HEK293 (cell line): ENCODE results near the gene KLK2.

Source experiments
- CTCF ChIA-PET: fragments of 350-600 bp; formaldehyde crosslinking; extraction: SDS; loops from one replicate; lab custom pipeline; 2021; ENCODE audit warnings: antibody characterized with exemption; lab: Yijun Ruan, JAX
- POLR2A ChIA-PET: fragments of 300-600 bp; formaldehyde crosslinking; extraction: SDS; loops from one replicate; lab custom pipeline; 2020; ENCODE audit warnings: antibody characterized with exemption, inconsistent platforms; lab: Yijun Ruan, JAX
- H3K27ac ChIP-seq: fragments of 200-500 bp; sonication (Bioruptor generic); 2 replicates; pipeline ENCODE4 v1.5.1; 2014; ENCODE audit warnings: low read depth, low read length, control low read depth, inconsistent platforms; ENCODE audit errors: extremely low read depth
- H3K36me3 ChIP-seq, 2 experiments: fragments of 200-500 bp in 1 of 2; sonication (Bioruptor generic) in 1 of 2; 1 replicate in 1 of 2; 2 replicates in 1 of 2; pipeline ENCODE4 v1.5.1; 2014 to 2017; ENCODE audit warnings: inconsistent platforms in 2 of 2, low read length in 2 of 2; ENCODE audit not compliant: control insufficient read depth in 2 of 2, insufficient read depth in 1 of 2
- H3K4me1 ChIP-seq: fragments of 200-500 bp; sonication (Bioruptor generic); 2 replicates; pipeline ENCODE4 v1.5.1; 2014; ENCODE audit warnings: mild to moderate bottlenecking, low read length, inconsistent platforms; ENCODE audit not compliant: control insufficient read depth, insufficient read depth
- H3K4me3 ChIP-seq: 2 replicates; pipeline ENCODE4 v1.5.1; 2011; ENCODE audit warnings: low read depth, mild to moderate bottlenecking, control low read depth, low read length, moderate library complexity
- H3K9me3 ChIP-seq: fragments of 200-500 bp; sonication (Bioruptor generic); 2 replicates; pipeline ENCODE4 v1.5.1; 2014; ENCODE audit warnings: low read depth, low read length, inconsistent platforms; ENCODE audit not compliant: control insufficient read depth, insufficient read depth
- BCL11A ChIP-seq: fragments of 450-650 bp; formaldehyde crosslinking; IDR thresholded peaks from 2 replicates; pipeline ENCODE4 v1.5.1; 2016; ENCODE audit warnings: low read depth, missing biosample characterization, missing genetic modification characterization
- FEZF1 ChIP-seq: fragments of 450-650 bp; formaldehyde crosslinking; IDR thresholded peaks from 2 replicates; pipeline ENCODE4 v1.5.1; 2016; ENCODE audit warnings: missing biosample characterization, missing genetic modification characterization
- GLI4 ChIP-seq: fragments of 450-650 bp; formaldehyde crosslinking; IDR thresholded peaks from 2 replicates; pipeline ENCODE4 v1.5.1; 2016; ENCODE audit warnings: missing biosample characterization, missing genetic modification characterization
- HOXC10 ChIP-seq: sonication (generic); formaldehyde crosslinking; IDR thresholded peaks from 2 replicates; pipeline ENCODE4 v1.8.1; 2023; ENCODE audit warnings: mild to moderate bottlenecking, missing genetic modification reagents
- IKZF3 ChIP-seq: fragments of 450-650 bp; IDR thresholded peaks from 2 replicates; pipeline ENCODE4 v1.5.0; 2018; ENCODE audit warnings: missing biosample characterization, mild to moderate bottlenecking, missing genetic modification characterization, moderate library complexity
- SCRT1 ChIP-seq: fragments of 450-650 bp; formaldehyde crosslinking; IDR thresholded peaks from 2 replicates; pipeline ENCODE4 v1.5.1; 2016; ENCODE audit warnings: missing biosample characterization, missing genetic modification characterization, borderline replicate concordance
- SCRT2 ChIP-seq: fragments of 450-650 bp; formaldehyde crosslinking; IDR thresholded peaks from 2 replicates; pipeline ENCODE4 v1.5.1; 2016; ENCODE audit warnings: missing biosample characterization, missing genetic modification characterization
- SETDB1 ChIP-seq: IDR thresholded peaks from one replicate; pipeline ENCODE4 v1.6.1; 2017; ENCODE audit warnings: mild to moderate bottlenecking, low read length, moderate library complexity, mixed read lengths; ENCODE audit not compliant: insufficient read length
- WT1 ChIP-seq: fragments of 450-650 bp; formaldehyde crosslinking; IDR thresholded peaks from 2 replicates; pipeline ENCODE4 v1.5.1; 2016; ENCODE audit warnings: missing biosample characterization, missing genetic modification characterization
- ZEB2 ChIP-seq: fragments of 450-650 bp; formaldehyde crosslinking; IDR thresholded peaks from 2 replicates; pipeline ENCODE4 v1.5.1; 2016; ENCODE audit warnings: missing biosample characterization, missing genetic modification characterization
- ZFP3 ChIP-seq: fragments of 450-650 bp; formaldehyde crosslinking; IDR thresholded peaks from 2 replicates; pipeline ENCODE4 v1.5.1; 2016; ENCODE audit warnings: low read depth, missing biosample characterization, missing genetic modification characterization
- ZFP69B ChIP-seq: fragments of 450-650 bp; formaldehyde crosslinking; IDR thresholded peaks from 2 replicates; pipeline ENCODE4 v1.5.1; 2016; ENCODE audit warnings: missing biosample characterization, missing genetic modification characterization
- ZNF10 ChIP-seq: fragments of 450-650 bp; formaldehyde crosslinking; IDR thresholded peaks from 2 replicates; pipeline ENCODE4 v1.5.1; 2017; ENCODE audit warnings: missing biosample characterization, missing genetic modification characterization
- ZNF114 ChIP-seq: fragments of 450-650 bp; formaldehyde crosslinking; IDR thresholded peaks from 2 replicates; pipeline ENCODE4 v1.5.0; 2017; ENCODE audit warnings: missing biosample characterization, missing genetic modification characterization
- ZNF292 ChIP-seq: fragments of 450-650 bp; formaldehyde crosslinking; IDR thresholded peaks from 2 replicates; pipeline ENCODE4 v1.5.1; 2016; ENCODE audit warnings: low read depth, missing biosample characterization, missing genetic modification characterization, borderline replicate concordance
- ZNF416 ChIP-seq: fragments of 450-650 bp; formaldehyde crosslinking; IDR thresholded peaks from 2 replicates; pipeline ENCODE4 v1.5.1; 2016; ENCODE audit warnings: missing biosample characterization, missing genetic modification characterization
- ZNF48 ChIP-seq: fragments of 450-650 bp; formaldehyde crosslinking; IDR thresholded peaks from 2 replicates; pipeline ENCODE4 v1.5.1; 2016; ENCODE audit warnings: missing biosample characterization, missing genetic modification characterization
- ZNF596 ChIP-seq: fragments of 450-650 bp; IDR thresholded peaks from 2 replicates; pipeline ENCODE4 v1.5.0; 2018; ENCODE audit warnings: missing biosample characterization, mild to moderate bottlenecking, missing genetic modification characterization, moderate library complexity
- ZNF600 ChIP-seq: fragments of 450-650 bp; formaldehyde crosslinking; IDR thresholded peaks from 2 replicates; pipeline ENCODE4 v1.5.1; 2016; ENCODE audit warnings: missing biosample characterization, missing genetic modification characterization
- ZSCAN16 ChIP-seq: fragments of 450-650 bp; formaldehyde crosslinking; IDR thresholded peaks from 2 replicates; pipeline ENCODE4 v1.5.1; 2016; ENCODE audit warnings: missing biosample characterization, missing genetic modification characterization
- TF ChIP-seq, protein P1 (sequence below): fragments of 450-650 bp; formaldehyde crosslinking; IDR thresholded peaks from 2 replicates; pipeline ENCODE4 v1.5.1; 2016; ENCODE audit warnings: missing biosample characterization, missing genetic modification characterization
- TF ChIP-seq, protein P2 (sequence below): fragments of 450-650 bp; formaldehyde crosslinking; IDR thresholded peaks from 2 replicates; pipeline ENCODE4 v1.5.1; 2017; ENCODE audit warnings: missing biosample characterization, mild to moderate bottlenecking, missing genetic modification characterization, moderate library complexity
- TF ChIP-seq, protein P3 (sequence below): fragments of 450-650 bp; formaldehyde crosslinking; IDR thresholded peaks from 2 replicates; pipeline ENCODE4 v1.5.1; 2016; ENCODE audit warnings: missing biosample characterization, missing genetic modification characterization
- TF ChIP-seq, protein P4 (sequence below): fragments of 450-650 bp; formaldehyde crosslinking; IDR thresholded peaks from 2 replicates; pipeline ENCODE4 v1.5.1; 2016; ENCODE audit warnings: missing biosample characterization, missing genetic modification characterization
- TF ChIP-seq, protein P5 (sequence below): fragments of 450-650 bp; IDR thresholded peaks from 2 replicates; pipeline ENCODE4 v1.5.1; 2018; ENCODE audit warnings: missing biosample characterization, mild to moderate bottlenecking, missing genetic modification characterization

KLK2 gene

DNA sequence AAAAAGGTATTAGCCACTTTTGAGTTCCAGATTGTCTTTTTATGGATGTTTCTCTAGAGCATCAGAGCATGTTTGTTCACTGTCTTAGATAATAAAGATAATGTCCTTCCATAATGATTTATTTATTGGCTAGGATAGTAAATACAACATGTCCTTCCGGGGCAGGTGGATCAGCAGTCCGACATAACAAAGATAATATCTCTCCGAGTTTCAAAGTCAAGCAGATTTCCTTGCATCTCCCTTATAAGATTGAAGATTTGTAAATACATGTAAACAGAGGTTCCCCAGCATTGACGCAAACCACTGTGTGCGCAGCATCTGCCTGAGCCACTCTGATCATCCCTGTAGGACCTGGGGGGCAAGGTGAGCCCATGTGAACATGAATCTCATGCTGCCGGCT lies 31.1 kb upstream of the KLK2 start:
- H3K36me3 ChIP-seq = no peaks in the 10 kb centered on the region
- H3K27ac ChIP-seq = no peak overlapping the region
- POLR2A ChIA-PET = no interaction called here
- no peak overlapping the region for H3K4me3 ChIP-seq
- H3K4me1 ChIP-seq = peaks cover 15% of the 10 kb centered on the region
- TF ChIP-seq IKZF3 (tag by site-specific recombination) = no peak
- no peak for TF ChIP-seq HOXC10 (CRISPR knock-in tag)
- TF ChIP-seq ZSCAN16 (tag by site-specific recombination) = no peak
- TF ChIP-seq, protein P1, sequence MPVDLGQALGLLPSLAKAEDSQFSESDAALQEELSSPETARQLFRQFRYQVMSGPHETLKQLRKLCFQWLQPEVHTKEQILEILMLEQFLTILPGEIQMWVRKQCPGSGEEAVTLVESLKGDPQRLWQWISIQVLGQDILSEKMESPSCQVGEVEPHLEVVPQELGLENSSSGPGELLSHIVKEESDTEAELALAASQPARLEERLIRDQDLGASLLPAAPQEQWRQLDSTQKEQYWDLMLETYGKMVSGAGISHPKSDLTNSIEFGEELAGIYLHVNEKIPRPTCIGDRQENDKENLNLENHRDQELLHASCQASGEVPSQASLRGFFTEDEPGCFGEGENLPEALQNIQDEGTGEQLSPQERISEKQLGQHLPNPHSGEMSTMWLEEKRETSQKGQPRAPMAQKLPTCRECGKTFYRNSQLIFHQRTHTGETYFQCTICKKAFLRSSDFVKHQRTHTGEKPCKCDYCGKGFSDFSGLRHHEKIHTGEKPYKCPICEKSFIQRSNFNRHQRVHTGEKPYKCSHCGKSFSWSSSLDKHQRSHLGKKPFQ = no peak
- no peak for TF ChIP-seq ZFP3 (tag by site-specific recombination)
- TF ChIP-seq ZNF48 = no peak
- TF ChIP-seq ZNF416 (tag by site-specific recombination) = no peak
- no peak for TF ChIP-seq SETDB1
- no peak for TF ChIP-seq FEZF1 (tag by site-specific recombination)
- no peak for TF ChIP-seq ZNF600 (tag by site-specific recombination)
- TF ChIP-seq ZNF10 (tag by site-specific recombination) = no peak
- TF ChIP-seq BCL11A (tag by site-specific recombination) = no peak
- TF ChIP-seq ZEB2 (tag by site-specific recombination) = no peak
- no peaks in the 10 kb centered on the region for H3K9me3 ChIP-seq
- CTCF ChIA-PET = no interaction called here

DNA sequence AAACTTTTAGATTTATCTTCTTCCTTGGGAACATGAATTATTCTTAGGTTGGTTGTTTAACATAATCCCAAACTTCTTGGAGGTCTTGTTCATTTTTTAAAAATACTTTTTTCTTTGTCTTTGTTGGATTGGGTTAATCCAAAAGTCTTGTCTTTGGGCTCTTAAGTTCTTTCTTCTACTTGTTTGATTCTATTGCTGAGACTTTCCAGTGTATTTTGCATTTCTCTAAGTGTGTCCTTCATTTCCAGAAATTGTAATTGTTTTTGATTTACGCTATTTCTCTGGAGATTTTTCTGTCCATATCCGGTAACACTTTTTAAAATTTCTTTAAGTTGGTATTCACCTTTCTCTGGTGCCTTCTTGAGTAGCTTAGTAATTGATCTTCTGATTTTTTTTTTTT lies 30.0 kb upstream of the KLK2 start:
- Histone ChIP-seq H3K27ac (no peak overlapping the region), H3K36me3 (no peaks in the 10 kb centered on the region), H3K4me1 (peaks cover 15% of the 10 kb centered on the region), H3K4me3 (no peak overlapping the region), H3K9me3 (no peaks in the 10 kb centered on the region)
- ChIA-PET CTCF (interaction anchor here (0.7 to 1.0 kb wide), 4 partner anchors 11 to 433 kb away, joined by 3 to 5 read pairs (median 4); partner anchors contain the start of gene KLK3), POLR2A (interaction anchor here (3.2 kb wide), 1 partner anchor 39 kb away, joined by 19 read pairs; no protein-coding TSS in a partner anchor)
- peak; percentile 47 for TF ChIP-seq SETDB1
- TF ChIP-seq, protein P2, sequence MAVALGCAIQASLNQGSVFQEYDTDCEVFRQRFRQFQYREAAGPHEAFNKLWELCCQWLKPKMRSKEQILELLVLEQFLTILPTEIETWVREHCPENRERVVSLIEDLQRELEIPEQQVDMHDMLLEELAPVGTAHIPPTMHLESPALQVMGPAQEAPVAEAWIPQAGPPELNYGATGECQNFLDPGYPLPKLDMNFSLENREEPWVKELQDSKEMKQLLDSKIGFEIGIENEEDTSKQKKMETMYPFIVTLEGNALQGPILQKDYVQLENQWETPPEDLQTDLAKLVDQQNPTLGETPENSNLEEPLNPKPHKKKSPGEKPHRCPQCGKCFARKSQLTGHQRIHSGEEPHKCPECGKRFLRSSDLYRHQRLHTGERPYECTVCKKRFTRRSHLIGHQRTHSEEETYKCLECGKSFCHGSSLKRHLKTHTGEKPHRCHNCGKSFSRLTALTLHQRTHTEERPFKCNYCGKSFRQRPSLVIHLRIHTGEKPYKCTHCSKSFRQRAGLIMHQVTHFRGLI (tag by site-specific recombination) = no peak
- peak; percentile 67 for TF ChIP-seq SCRT2
- no peak for TF ChIP-seq WT1 (tag by site-specific recombination)
- TF ChIP-seq SCRT1 = peak; percentile 26; the same call in 1 of the 2 replicates
- no peak for TF ChIP-seq ZNF292 (tag by site-specific recombination)
- no peak for TF ChIP-seq ZFP69B
- TF ChIP-seq ZNF114 = 0 out of 2 replicates have a peak, but pooled peaks have one; percentile 43
- TF ChIP-seq, protein P3, sequence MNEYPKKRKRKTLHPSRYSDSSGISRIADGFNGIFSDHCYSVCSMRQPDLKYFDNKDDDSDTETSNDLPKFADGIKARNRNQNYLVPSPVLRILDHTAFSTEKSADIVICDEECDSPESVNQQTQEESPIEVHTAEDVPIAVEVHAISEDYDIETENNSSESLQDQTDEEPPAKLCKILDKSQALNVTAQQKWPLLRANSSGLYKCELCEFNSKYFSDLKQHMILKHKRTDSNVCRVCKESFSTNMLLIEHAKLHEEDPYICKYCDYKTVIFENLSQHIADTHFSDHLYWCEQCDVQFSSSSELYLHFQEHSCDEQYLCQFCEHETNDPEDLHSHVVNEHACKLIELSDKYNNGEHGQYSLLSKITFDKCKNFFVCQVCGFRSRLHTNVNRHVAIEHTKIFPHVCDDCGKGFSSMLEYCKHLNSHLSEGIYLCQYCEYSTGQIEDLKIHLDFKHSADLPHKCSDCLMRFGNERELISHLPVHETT (tag by site-specific recombination) = no peak
- TF ChIP-seq, protein P4, sequence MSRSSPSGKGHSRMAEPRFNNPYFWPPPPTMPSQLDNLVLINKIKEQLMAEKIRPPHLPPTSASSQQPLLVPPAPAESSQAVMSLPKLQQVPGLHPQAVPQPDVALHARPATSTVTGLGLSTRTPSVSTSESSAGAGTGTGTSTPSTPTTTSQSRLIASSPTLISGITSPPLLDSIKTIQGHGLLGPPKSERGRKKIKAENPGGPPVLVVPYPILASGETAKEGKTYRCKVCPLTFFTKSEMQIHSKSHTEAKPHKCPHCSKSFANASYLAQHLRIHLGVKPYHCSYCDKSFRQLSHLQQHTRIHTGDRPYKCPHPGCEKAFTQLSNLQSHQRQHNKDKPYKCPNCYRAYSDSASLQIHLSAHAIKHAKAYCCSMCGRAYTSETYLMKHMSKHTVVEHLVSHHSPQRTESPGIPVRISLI = no peak
- no peak for TF ChIP-seq GLI4 (tag by site-specific recombination)
- TF ChIP-seq, protein P5, sequence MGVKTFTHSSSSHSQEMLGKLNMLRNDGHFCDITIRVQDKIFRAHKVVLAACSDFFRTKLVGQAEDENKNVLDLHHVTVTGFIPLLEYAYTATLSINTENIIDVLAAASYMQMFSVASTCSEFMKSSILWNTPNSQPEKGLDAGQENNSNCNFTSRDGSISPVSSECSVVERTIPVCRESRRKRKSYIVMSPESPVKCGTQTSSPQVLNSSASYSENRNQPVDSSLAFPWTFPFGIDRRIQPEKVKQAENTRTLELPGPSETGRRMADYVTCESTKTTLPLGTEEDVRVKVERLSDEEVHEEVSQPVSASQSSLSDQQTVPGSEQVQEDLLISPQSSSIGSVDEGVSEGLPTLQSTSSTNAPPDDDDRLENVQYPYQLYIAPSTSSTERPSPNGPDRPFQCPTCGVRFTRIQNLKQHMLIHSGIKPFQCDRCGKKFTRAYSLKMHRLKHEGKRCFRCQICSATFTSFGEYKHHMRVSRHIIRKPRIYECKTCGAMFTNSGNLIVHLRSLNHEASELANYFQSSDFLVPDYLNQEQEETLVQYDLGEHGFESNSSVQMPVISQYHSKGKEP (tag by site-specific recombination) = no peak
- no peak for TF ChIP-seq ZNF596 (tag by site-specific recombination)
